ENCODE measurements around the gene MRPS34. TPM values are rescaled to one million over a fixed set of nuclear protein-coding genes. Genes with fewer than 3 reads are reported as not detected.

MRPS34 gene
- total and polyA plus RNA-seq, 9 of the 15 experiments (the other 6 are each of a cell fraction or from before 2014, with no cell fraction given), result 5.2 to 334 (median 92.8) TPM

- TF ChIP-seq SREBF1 (IDR thresholded peaks at IDR 0.05; ENCODE audit: borderline replicate concordance, low read depth, low read length) (no peak), FOXK2 (conservative IDR thresholded peaks at IDR 0.05 in 1 of 2, IDR thresholded peaks at IDR 0.05 in 1 of 2; ENCODE audit: low read depth in 2 of 2) (no peak), ZNF354B (CRISPR knock-in tag; IDR thresholded peaks at IDR 0.05) (no peak), NCOA6 (IDR thresholded peaks at IDR 0.05) (no peak), PRMT5 (CRISPR knock-in tag; IDR thresholded peaks at IDR 0.05) (no peak), SETDB1 (IDR thresholded peaks at IDR 0.05; ENCODE audit: low read length) (no peak), MEF2A (IDR thresholded peaks at IDR 0.05; ENCODE audit: control insufficient read depth, low read depth, low read length) (no peak), RFX7 (CRISPR knock-in tag; IDR thresholded peaks at IDR 0.05) (no peak), TSHZ1 (CRISPR knock-in tag; IDR thresholded peaks at IDR 0.05) (no peak), HCFC1 (IDR thresholded peaks at IDR 0.05; ENCODE audit: low read depth, low read length) (no peak), ZC3H4 (CRISPR knock-in tag; IDR thresholded peaks at IDR 0.05; ENCODE audit: borderline replicate concordance) (no peak), MBD1 (CRISPR knock-in tag; IDR thresholded peaks at IDR 0.05) (no peak), PHF8 (IDR thresholded peaks at IDR 0.05; ENCODE audit: borderline replicate concordance, low read length) (0 out of 2 replicates have a peak, but pooled peaks have one; percentile 3), ZNF76 (CRISPR knock-in tag; IDR thresholded peaks at IDR 0.05; ENCODE audit: borderline replicate concordance) (no peak), KDM1A (IDR thresholded peaks at IDR 0.05) (no peak), KAT2B (IDR thresholded peaks at IDR 0.05; ENCODE audit: low read depth, low read length) (no peak), ZNF280A (IDR thresholded peaks at IDR 0.05; ENCODE audit: low read depth, partially characterized antibody) (no peak), DNMT1 (IDR thresholded peaks at IDR 0.05) (no peak; the same call in 1 of the 2 replicates), U2AF1 (optimal IDR thresholded peaks at IDR 0.05; ENCODE audit: low read depth, low read length) (peak; percentile 32), HMGN3 (IDR thresholded peaks at IDR 0.05; ENCODE audit: borderline replicate concordance, extremely low read depth, insufficient read length, low read depth, low read length) (peak; percentile 64), EZH2 (IDR thresholded peaks at IDR 0.05; ENCODE audit: borderline replicate concordance, low read depth, low read length) (no peak)
These were observed 2.4 kb downstream of the MRPS34 start (continued) for GRCh38 chr16:1770328-1771187.
